Tibial nerve (tissue), 4 donors: ENCODE data around the gene CCDC88B.

Experiments
- CTCF ChIP-seq, 5 experiments: fragments of 200-600 bp in 3 of 5; fragments of 450-650 bp in 2 of 5; sonication (generic) in 3 of 5; IDR thresholded peaks; one replicate each; pipeline ENCODE4 v1.5.1; 2016 to 2019; ENCODE audit warnings: antibody characterized with exemption in 5 of 5, mild to moderate bottlenecking in 3 of 5, moderate library complexity in 2 of 5
- EP300 ChIP-seq, 2 donors: sonication (generic); formaldehyde crosslinking; IDR thresholded peaks; one replicate each; pipeline ENCODE4 v1.6.1; 2017; ENCODE audit warnings: antibody characterized with exemption in 2 of 2, mild to moderate bottlenecking in 1 of 2
- POLR2A ChIP-seq, 2 donors: fragments of 450-650 bp; IDR thresholded peaks; one replicate each; pipeline ENCODE4 v1.6.1; 2017; ENCODE audit warnings: antibody characterized with exemption in 2 of 2, mild to moderate bottlenecking in 2 of 2, moderate library complexity in 2 of 2

- TF ChIP-seq POLR2A (IDR thresholded peaks at IDR 0.05) (no peak), EP300 (IDR thresholded peaks at IDR 0.05) (no peak), CTCF (IDR thresholded peaks at IDR 0.05) (no peak)
Observed at GRCh38 chr11:64304032-64304315, 36.0 kb upstream of the CCDC88B start.
